GM20000 (cell line): Measurements from ENCODE around the gene TRAK2.
"Not testable (repeated sequence)": the region's sequence is repeated elsewhere in the genome, so short reads cannot be mapped to it uniquely, and the experiment has no call there.

Source experiments
- DNase-seq: peaks from one replicate; pipeline ENCODE4 v3.0.0; 2012; ENCODE audit warnings: low spot score
- CTCF ChIP-seq: IDR thresholded peaks from 2 replicates; pipeline ENCODE4 v1.5.1; 2012; ENCODE audit warnings: mild to moderate bottlenecking, control low read depth; ENCODE audit errors: extremely low read depth, missing control alignments

Gene TRAK2

GRCh38 chr2:201433394-201433995 lies 17.8 kb downstream of the TRAK2 start:
- no peak for TF ChIP-seq CTCF
- DNase-seq: no peak

GRCh38 chr2:201432621-201433393 lies 18.5 kb downstream of the TRAK2 start:
- DNase-seq: no peak
- no peak for TF ChIP-seq CTCF

GRCh38 chr2:201432038-201432620 lies 19.1 kb downstream of the TRAK2 start:
- TF ChIP-seq CTCF: no peak

GRCh38 chr2:201430839-201431238 lies 20.4 kb downstream of the TRAK2 start:
- no peak for TF ChIP-seq CTCF
- DNase-seq: no peak

More at GRCh38 chr2:201432038-201432620, 19.1 kb downstream of the TRAK2 start:
- no peak for DNase-seq

- not testable (repeated sequence) for DNase-seq
Observed at GRCh38 chr2:201430322-201430721, 20.9 kb downstream of the TRAK2 start.

GRCh38 chr2:201429835-201430234 lies 21.4 kb downstream of the TRAK2 start:
- not testable (repeated sequence) for DNase-seq

GRCh38 chr2:201428366-201428765 lies 22.9 kb downstream of the TRAK2 start:
- not testable (repeated sequence) for DNase-seq

GRCh38 chr2:201425952-201426351 lies 25.3 kb downstream of the TRAK2 start:
- TF ChIP-seq CTCF: no peak
- DNase-seq: no peak
